ENCODE measurements around the gene PALMD.

Gene PALMD

GRCh38 chr1:99645699-99646531 is at the start of gene PALMD:
TSS of gene PALMD (plus strand) at chr1:99646113. CDS start at chr1:99646318, 205 bp downstream.
- DNase-seq: no peak

- DNase-seq: no peak
Observed at GRCh38 chr1:99598738-99599411, 47.0 kb upstream of the PALMD start.

GRCh38 chr1:99599678-99600175 is 46.2 kb upstream of the PALMD start:
- DNase-seq: peak; percentile 88

- DNase-seq: no peak
Observed at GRCh38 chr1:99600782-99601181, 45.1 kb upstream of the PALMD start.

- DNase-seq: no peak
Observed at GRCh38 chr1:99601208-99601607, 44.7 kb upstream of the PALMD start.

GRCh38 chr1:99601709-99602403 is 44.1 kb upstream of the PALMD start:
- no peak for DNase-seq

GRCh38 chr1:99602404-99602969 is 43.4 kb upstream of the PALMD start:
- no peak for DNase-seq

GRCh38 chr1:99603699-99604560 is 42.0 kb upstream of the PALMD start:
- DNase-seq: no peak

GRCh38 chr1:99606306-99606705 is 39.6 kb upstream of the PALMD start:
- peak; percentile 29 for DNase-seq

GRCh38 chr1:99607590-99607989 is 38.3 kb upstream of the PALMD start:
- no peak for DNase-seq

- DNase-seq: no peak
Observed at GRCh38 chr1:99608058-99608457, 37.9 kb upstream of the PALMD start.

GRCh38 chr1:99613716-99614115 is 32.2 kb upstream of the PALMD start:
- no peak for DNase-seq

- no peak for DNase-seq
Observed at GRCh38 chr1:99614728-99615127, 31.2 kb upstream of the PALMD start.

GRCh38 chr1:99619583-99619982 is 26.3 kb upstream of the PALMD start:
- no peak for DNase-seq

GRCh38 chr1:99621340-99621901 is 24.5 kb upstream of the PALMD start:
- DNase-seq: no peak

GRCh38 chr1:99622702-99623347 is 23.1 kb upstream of the PALMD start:
- no peak for DNase-seq

GRCh38 chr1:99623554-99623953 is 22.4 kb upstream of the PALMD start:
- no peak for DNase-seq

- no peak for DNase-seq
Observed at GRCh38 chr1:99627615-99628014, 18.3 kb upstream of the PALMD start.

GRCh38 chr1:99629164-99629563 is 16.7 kb upstream of the PALMD start:
- no peak for DNase-seq

GRCh38 chr1:99634971-99635624 is 10.8 kb upstream of the PALMD start:
- DNase-seq: no peak

- no peak for DNase-seq
Observed at GRCh38 chr1:99635664-99636063, 10.2 kb upstream of the PALMD start.

Measured in HCEC 1CT (cell line).